Stimulated activated CD8-positive, alpha-beta memory T cell treated with anti-CD3 and anti-CD28 coated beads, Interleukin-2, amount 100 ng/mL, for 1 hour (primary cell): ENCODE results near the gene LRRFIP2.
"Not testable (repeated sequence)": the region's sequence is repeated elsewhere in the genome, so short reads cannot be mapped to it uniquely, and the experiment has no call there.

ENCODE experiments used
- DNase-seq, 2 donors: peaks; one replicate each; pipeline ENCODE4 v3.0.0-alpha.2; 2020; ENCODE audit warnings: low read depth in 2 of 2

Gene LRRFIP2, protein sequence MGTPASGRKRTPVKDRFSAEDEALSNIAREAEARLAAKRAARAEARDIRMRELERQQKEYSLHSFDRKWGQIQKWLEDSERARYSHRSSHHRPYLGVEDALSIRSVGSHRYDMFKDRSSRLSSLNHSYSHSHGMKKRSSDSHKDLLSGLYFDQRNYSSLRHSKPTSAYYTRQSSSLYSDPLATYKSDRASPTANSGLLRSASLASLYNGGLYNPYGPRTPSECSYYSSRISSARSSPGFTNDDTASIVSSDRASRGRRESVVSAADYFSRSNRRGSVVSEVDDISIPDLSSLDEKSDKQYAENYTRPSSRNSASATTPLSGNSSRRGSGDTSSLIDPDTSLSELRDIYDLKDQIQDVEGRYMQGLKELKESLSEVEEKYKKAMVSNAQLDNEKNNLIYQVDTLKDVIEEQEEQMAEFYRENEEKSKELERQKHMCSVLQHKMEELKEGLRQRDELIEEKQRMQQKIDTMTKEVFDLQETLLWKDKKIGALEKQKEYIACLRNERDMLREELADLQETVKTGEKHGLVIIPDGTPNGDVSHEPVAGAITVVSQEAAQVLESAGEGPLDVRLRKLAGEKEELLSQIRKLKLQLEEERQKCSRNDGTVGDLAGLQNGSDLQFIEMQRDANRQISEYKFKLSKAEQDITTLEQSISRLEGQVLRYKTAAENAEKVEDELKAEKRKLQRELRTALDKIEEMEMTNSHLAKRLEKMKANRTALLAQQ

DNA sequence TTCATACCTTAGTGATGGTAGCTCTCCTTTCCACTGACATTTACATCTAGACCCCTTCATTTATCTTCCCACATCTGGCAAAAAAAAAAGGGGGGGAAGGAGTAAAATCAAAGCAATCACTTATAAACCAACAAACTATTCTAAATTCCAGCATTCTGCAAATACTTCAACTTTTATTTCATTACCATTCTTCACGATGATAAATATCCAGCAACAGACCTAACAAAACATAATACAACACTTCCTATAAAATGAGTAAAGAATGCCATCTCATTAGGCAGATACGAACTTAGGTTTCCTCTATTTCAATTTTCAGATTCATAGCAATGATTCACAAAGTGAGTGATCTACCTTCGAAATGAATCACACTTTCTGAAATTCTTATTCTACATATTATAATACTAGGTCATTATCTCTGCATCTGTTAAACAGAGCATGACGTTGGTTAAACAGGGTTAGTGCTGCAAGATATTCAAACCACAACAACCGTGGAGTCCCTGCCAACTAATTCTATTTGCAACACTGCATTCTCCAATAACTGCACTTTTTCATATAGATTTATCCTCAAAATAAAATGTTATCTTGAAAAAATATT is at the start of gene LRRFIP2:
Gene LRRFIP2, minus strand, starts transcription at position 51 of the 595 bp plus-strand sequence. CDS start 25,599 bp downstream, outside the sequence.
- no peak for DNase-seq

DNA sequence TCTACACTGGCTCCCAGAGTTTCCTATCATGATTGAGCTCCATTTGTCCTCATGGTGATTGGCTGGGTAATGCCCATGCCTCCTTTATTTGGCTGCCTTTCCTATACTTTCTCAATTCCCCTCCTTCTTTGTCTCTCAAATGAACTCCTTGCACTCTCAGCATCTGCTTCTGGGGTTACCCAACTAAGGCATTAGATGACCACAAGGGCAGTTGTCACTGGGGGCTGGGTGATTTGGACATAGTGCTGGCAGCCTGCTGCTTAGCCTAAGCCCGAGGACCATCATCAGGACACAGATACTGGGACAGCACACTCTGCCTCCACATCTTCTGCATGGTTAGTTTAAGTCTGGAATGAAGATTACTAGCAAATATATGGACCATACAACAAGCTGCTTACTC is 49.2 kb upstream of the LRRFIP2 start:
- no peak for DNase-seq

DNA sequence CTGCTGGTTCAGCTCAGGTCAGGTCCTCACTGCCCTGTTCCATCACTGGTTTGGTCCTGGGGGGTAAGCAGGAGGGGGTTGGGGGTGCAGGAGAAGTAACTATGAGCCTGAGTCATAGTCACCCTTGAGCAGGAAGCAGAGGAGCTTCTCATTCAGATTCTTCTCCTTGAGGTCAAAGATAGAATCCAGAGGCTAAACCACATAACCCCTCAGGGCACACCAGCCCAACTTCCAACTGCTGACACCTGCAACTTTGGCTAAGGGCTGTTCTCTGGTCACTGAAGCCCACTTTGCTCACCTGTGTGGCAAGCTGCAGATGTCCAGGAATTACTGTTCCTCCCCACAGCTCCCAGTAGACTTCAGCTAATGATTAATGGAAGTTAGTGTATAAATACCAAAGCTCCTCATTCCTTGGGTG is 48.8 kb upstream of the LRRFIP2 start:
- DNase-seq: no peak

DNA sequence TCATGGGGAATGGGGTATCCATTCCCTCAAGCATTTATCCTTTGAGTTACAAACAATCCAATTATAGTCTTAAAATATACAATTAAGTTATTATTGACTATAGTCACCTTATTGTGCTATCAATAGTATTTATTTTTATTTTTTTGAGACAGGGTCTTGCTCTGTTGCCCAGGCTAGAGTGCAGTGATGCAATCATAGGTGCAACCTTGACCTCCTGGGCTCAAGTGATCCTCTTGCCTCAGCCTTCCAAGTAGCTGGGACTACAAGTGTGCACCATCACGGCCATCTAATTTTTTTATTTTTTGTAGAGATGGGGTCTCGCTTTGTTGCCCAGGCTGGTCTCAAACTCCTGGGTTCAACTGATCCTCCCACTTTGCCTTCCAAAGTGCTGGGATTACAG is 48.2 kb upstream of the LRRFIP2 start:
- not testable (repeated sequence) for DNase-seq

DNA sequence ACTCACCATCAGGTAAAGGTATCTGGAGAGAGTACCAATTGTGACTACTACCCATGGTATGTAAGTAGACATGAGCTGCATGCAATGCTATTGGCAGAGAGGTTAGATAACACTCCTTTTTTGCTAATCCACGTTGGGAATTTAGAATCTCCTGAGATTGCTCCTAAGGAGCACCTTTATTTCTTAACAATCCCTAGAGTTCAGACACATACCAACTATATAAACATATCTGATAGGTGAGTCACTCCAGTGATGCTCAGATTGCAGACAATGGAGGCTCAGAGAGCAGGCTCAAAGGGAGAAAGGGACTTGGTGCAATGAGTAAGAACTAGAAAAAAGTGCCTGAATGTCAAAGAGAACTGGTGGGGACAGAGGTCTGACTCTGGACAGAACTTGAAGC is 47.0 kb upstream of the LRRFIP2 start:
- DNase-seq: no peak

DNA sequence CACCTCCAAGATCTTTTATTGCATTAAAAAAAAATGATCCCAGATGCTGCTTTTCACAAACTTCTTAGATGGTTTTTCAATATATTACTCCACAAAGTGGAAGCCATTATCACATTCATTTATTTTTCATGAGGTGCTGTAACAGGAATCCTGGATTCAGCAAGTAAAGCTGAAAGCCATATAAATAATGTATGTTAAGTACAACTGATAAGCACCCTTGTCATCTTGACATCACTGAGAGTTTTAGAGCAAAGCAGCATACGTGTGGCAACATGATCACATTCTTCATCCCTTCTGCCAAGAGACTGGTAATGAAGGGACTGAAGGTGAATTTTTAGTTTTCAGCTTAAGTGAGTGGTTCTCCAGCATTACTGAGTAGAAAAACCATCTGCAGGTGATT is 44.9 kb upstream of the LRRFIP2 start:
- no peak for DNase-seq

DNA sequence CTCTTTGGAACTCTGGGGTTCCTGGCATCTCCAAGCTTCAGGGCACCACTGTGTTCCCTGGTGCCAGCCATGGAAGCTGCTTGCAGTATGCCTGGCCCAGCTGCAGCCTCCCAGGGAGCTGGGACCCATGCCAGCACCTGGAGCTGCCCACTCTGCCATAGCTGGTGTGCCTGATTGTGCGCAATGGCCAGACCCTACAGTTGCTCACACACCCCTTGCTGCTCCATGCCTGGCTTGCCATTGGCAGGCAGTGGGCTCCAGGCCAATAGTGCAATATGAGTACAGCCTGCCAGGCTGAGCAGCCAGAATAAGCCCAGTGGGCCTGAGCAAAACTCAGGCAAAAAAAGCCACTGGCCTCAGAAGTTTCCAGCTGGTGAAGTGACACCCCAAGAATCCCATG is 43.8 kb upstream of the LRRFIP2 start:
- no peak for DNase-seq

DNA sequence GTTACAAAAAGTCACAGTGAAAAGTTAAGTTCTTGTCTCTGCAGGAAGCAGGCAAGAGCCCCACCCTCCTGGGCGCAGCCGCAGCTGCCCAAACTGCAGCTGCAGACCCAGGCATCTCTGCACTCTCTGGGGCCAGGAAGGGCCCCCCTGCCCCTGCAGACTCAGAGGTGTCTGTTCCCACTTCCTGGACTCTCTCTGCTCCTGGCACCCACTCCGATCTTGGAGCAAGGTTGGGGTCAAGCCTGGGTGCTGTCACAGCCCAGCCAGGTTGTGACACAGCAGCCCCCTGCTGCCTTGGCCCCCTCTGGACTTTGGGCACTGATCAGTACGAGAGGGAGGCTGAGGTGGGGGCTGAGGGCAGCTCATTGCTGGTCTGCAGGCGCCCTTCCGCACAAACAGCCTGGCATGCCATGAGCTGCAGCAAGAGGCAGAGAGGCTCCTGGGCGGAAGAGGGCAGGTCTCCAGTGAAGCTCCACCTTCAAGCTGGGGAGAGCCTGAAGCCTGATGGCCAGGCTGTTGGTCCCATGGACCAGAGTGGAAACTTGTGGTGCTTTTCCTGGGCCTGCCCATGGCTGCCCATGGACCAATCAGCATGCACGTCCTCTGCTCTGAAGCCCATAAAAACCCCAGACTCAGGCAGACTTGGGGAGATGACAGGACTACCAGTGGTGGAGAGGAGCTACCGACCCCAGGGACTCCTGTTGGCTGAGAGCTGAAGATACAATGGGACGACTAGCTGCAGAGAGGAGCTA is 42.9 kb upstream of the LRRFIP2 start:
- no peak for DNase-seq

DNA sequence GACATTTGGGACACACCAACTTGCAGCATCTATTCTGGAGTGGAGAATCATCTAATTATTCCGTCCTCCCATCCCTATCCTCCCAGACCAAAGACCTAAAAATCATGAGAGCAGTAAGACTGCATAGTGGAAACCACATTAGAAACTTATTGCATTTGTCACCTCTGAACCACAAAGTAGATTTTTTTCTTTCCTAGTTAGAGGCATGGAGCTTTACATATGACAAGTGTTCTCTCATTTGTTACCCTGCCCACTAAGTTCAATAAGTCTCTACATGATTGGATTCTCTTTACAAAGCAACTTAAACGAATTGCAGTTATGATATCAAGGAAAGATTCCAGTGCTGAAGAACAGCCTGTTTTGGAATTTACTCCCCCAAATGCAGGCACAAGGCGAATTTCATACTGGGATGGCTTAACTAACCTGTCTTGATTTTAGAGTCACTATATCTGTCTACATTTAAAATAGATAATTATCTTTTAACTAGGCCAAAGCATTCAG is 42.3 kb upstream of the LRRFIP2 start:
- no peak for DNase-seq

DNA sequence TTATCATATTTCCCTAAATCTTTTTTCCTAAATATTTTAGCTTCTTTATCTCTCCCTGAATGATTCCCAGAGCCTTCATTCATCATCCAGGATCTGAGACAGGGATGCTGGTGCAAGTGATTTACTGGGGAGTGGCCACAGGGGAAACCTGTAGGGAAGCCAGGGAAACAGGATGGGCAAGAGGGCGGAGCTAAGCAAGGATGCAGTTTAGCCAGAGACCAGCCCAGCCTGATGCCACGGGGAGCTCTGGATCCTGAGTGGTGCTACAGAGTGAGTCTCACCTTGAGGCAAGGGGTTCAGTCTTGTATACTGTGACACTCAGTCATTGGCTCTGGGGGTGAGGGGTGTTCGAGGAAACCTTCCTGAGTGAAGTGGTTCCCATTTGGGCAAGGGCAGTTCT is 39.7 kb upstream of the LRRFIP2 start:
- DNase-seq: no peak

DNA sequence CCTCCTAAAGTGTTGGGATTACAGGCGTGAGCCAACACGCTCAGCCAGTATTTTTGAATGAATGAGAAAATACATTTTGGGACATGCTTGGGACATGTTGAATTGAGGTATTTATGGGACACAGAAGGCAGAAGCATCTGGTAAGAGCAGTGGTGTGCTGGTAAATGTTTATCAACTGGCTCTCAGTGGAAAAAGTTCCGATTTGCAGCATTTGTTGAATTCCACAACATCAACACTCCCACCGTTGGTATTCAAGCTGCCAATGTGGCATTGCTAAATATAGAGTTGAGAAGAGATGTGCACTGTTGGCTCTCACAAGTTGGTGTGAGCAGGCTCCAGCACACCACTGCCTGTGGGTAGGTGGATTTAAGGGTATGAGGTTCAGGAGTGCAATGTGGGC is 35.8 kb upstream of the LRRFIP2 start:
- DNase-seq: no peak

DNA sequence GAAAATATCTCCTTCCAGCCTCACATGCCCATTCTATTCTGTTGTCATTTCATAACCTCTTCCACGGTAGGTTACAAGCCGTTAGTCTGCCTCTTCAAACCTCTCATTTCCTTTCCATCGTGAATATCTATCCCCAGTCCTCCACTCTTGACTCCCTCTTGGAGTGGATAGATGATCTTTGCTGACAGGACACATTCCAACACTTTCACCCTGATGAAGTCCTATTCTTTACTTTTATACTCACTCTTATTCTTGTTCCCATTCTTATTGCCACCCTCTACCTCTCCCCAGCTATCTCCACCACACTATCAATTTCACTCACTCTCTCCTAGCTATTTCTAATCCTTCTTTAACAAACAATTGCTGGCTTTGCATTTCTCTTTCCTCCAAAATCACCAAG is 34.2 kb upstream of the LRRFIP2 start:
- DNase-seq: not testable (repeated sequence)

DNA sequence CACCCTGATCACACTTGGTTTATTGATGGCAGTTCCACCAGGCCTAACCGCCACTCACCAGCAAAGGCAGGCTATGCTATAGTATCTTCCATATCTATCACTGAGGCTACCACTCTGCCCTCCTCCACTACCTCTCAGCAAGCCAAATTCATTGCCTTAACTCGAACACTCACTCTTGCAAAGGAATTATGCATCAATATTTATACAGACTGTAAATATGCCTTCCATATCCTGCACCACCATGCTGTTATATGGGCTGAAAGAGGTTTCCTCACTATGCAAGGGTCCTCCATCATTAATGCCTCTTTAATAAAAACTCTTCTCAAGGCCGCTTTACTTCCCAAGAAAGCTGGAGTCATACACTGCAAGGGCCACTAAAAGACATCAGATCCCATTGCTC is 33.6 kb upstream of the LRRFIP2 start:
- DNase-seq: not testable (repeated sequence)

DNA sequence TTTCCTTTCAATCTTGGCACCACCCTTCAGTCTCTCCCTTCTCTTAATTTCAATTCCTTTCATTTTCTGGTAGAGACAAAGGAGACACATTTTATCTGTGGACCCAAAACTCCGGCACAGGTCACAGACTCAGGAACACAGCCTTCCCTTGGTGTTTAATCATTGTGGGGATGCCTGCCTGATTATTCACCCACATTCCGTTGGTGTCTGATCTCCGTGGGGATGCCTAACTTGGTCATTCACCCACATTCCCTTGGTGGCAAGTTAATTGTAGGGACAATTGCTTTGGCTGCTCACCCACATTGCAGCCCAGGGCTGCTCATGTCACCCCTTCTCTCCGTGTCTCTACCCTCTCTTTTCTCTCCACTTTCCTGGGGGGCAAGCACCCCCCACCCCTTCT is 31.7 kb upstream of the LRRFIP2 start:
- DNase-seq: not testable (repeated sequence)

DNA sequence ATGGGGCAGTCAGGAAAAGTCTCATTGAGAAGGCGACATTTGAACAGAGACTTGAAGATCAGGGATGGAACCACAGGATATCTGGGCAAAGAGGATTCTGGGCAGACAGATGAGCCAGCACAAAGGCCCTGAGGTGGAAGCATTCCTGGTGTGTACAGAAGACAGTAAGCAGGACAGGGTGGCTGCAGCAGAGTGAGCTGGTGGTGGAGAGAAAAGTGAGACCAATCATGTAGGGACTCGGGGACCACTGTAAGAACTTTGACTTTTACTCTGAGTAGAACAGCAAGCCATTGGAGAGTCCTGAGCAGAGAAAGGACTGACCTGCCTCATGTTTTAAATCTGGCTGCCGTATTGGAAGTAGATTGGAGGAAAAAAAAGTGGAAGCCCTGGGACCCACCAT is 29.9 kb upstream of the LRRFIP2 start:
- no peak for DNase-seq

DNA sequence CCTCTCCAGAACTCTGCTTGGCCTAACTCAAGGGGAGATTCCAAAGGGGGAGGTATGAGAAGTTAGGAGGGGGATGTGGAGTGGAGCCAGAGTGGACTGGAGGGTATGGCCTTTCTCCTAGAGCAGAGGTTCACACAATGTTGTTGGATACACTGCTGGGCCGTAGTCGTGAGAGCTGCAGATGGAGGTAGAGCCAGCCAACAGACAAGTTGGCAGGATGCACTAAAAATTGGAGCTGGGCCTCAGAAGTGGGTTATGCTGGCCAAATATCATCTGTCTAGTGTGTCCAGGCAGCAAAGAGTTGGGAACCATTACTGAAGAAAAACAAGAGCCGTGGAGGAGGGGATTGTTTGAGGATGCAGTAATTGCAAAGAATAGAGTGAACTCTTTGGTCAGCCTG is 27.7 kb upstream of the LRRFIP2 start:
- DNase-seq: no peak

DNA sequence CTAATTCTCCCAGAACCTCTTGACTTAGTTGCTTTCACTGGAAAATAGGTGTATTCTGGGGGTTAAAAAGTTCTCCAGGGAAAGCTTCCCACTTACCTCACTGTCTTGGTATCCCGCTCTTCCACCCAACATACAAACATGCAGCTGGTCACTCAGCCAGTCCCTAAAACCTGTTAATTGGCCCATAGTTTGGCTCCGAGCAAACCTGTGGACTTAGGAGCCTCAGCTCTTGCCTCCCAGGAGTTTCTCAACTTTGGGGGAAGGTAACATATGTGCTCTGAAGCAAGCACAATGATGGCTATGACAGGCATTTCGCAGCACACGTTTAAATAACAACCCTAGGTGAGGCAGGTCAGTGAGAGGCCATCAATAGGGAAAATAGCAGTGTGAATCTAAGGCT is 25.8 kb upstream of the LRRFIP2 start:
- DNase-seq: no peak

DNA sequence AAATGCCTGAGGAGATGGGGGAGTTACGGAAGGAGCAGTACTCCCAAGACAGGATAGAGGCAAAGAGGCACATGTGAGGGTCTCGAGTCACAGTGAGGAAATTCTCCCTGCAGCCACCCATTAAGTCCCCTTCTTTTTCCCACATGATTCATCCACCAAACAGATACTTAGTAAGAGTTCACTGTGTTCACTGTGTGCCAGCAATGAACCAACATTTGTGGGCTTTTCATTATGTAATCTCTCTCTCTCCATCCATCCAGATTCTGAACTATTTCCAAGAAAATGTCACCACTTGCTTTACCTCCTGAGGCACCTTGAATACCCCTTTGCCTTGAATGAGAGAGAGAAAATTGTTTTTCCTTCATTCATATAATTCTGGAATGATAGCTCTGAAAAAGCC is 24.6 kb upstream of the LRRFIP2 start:
- no peak for DNase-seq

DNA sequence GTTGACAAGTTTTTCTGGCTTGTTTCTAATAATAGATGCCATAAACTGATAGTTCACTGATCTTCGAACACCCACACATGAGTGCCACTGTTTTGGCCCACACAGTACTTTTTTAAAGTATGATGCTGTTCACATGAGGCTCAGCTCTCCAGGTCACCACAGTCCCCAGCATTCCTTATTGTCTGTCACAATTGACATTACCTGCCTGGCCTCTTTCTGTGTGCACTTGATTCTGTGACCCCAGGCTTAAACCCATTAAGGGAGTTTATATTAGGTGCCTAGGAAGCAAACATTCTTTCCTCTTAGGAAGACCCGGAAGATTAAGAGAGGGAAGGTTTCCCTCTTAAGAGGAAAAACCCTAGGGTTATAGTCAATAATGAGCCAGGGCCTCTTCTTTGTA is 24.2 kb upstream of the LRRFIP2 start:
- DNase-seq: no peak

DNA sequence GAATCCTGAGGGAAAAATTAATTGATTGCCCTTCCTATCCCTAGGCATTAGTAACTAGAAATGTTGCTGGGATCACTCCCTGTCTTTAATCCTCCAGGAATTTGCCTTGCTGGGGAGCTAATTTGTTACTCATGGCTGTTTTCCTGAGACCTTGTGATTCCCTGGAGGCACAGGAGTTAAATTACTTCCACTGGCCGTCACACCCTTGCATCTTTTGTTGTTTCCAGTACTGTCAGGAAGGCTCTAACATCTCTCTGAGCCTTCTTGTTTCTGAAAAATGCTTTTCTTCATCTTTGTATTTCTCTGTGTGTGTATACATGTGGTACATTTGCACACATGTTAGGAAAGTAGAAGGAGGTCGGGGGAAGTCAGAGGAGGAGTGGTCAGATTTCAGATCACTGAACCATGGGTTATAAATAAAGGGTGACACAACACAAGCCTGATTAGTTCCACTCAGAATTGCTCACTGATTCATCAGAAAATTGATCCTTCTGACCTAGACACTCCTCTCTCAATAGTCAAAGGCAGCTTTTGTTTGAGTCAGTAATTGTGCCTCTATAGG is 23.5 kb upstream of the LRRFIP2 start:
- DNase-seq: no peak

DNA sequence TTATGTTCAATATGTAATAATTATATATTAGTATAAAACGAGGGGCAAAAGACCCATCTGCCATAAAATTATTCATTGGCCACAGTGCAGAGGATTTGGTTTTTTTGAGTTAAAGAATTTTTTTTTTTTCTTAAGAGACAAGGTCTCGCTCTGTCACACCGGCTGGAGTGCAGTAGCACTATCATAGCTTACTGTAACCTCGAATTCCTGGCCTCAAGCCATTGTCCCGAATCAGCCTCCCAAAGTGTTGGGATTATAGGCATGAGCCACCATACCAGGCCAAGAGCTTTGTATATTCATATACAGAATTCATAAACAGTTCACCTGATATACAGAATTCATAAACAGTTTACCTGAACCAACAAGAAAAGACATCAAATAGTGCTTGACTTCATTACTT is 20.2 kb upstream of the LRRFIP2 start:
- no peak for DNase-seq

DNA sequence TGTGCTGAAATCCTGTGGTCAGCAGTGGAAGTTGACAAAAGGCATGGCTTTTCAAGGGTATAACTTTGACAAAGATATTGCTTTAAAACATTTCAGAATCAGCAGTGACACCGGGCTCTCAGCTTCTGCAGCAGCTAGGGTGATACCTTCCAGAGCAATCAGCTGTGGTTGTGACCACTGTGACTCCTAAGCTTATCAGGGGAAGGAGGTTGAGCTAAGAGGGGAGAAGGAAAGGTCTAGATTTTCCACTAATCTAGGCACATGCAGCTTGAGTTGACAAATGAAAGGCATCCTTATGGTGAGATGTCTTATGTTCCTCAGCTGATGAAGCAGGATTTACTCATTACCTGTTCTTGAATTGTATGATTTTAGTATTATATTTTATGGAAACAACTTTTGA is 16.3 kb upstream of the LRRFIP2 start:
- no peak for DNase-seq
